Transverse colon (tissue), 4 donors: ENCODE results near the gene ARHGAP40.

Experiments used
- POLR2AphosphoS5 ChIP-seq, 3 donors: sonication (generic); formaldehyde crosslinking; IDR thresholded peaks; one replicate each; pipeline ENCODE4 v1.6.1; 2016; ENCODE audit warnings: antibody characterized with exemption in 3 of 3
- TF ChIP-seq, protein P1 (sequence below), 5 experiments: fragments of 200-600 bp in 3 of 5; fragments of 450-650 bp in 2 of 5; sonication (generic) in 3 of 5; IDR thresholded peaks; 1 replicate in 2 of 5; 2 replicates in 3 of 5; pipeline ENCODE4 v1.5.1; 2016 to 2017; ENCODE audit warnings: antibody characterized with exemption in 5 of 5, inconsistent platforms in 3 of 5, mild to moderate bottlenecking in 2 of 5, moderate library complexity in 1 of 5

DNA sequence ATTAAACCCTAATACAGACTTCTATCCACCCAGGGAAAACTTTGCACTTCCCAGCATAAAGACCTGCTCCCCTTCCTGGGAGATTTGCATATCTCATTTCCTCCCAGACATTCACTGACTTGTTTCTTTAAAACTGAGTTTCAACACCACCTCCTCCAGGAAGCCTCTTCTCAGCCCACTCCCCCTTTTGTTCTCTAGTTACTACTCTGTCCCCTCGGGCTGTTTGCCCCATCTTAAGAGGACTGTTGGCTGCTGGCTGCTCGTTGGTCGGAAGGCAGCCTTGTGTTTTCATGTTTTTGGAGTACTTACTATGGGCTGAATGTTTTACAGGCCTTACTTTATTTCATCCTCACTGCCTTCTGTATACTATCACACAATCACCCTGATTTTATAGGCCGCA is 6.6 kb downstream of the ARHGAP40 start:
- TF ChIP-seq POLR2AphosphoS5 (IDR thresholded peaks at IDR 0.05), result no peak
- TF ChIP-seq, protein P1, sequence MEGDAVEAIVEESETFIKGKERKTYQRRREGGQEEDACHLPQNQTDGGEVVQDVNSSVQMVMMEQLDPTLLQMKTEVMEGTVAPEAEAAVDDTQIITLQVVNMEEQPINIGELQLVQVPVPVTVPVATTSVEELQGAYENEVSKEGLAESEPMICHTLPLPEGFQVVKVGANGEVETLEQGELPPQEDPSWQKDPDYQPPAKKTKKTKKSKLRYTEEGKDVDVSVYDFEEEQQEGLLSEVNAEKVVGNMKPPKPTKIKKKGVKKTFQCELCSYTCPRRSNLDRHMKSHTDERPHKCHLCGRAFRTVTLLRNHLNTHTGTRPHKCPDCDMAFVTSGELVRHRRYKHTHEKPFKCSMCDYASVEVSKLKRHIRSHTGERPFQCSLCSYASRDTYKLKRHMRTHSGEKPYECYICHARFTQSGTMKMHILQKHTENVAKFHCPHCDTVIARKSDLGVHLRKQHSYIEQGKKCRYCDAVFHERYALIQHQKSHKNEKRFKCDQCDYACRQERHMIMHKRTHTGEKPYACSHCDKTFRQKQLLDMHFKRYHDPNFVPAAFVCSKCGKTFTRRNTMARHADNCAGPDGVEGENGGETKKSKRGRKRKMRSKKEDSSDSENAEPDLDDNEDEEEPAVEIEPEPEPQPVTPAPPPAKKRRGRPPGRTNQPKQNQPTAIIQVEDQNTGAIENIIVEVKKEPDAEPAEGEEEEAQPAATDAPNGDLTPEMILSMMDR (IDR thresholded peaks at IDR 0.05), result no peak
